ENCODE data around the gene EVC2. TPM values are rescaled to one million over a fixed set of nuclear protein-coding genes. Genes with fewer than 3 reads are reported as not detected.

Gene EVC2
- total and polyA plus RNA-seq, 2 of the 13 experiments (the other 11 are each of a cell fraction or from before 2014, with no cell fraction given) = not detected

GRCh38 chr4:5711479-5712184 is 3.3 kb upstream of the EVC2 start (continued):
- TF ChIP-seq ZFP91 (CRISPR knock-in tag; IDR thresholded peaks at IDR 0.05; ENCODE audit: borderline replicate concordance) (0 out of 2 replicates have a peak, but pooled peaks have one; percentile 11), ZNF558 (CRISPR knock-in tag; IDR thresholded peaks at IDR 0.05; ENCODE audit: borderline replicate concordance) (no peak), ZNF777 (CRISPR knock-in tag; IDR thresholded peaks at IDR 0.05) (peak; percentile 43; the same call in 1 of the 2 replicates), ZNF331 (CRISPR knock-in tag; IDR thresholded peaks at IDR 0.05) (no peak), ZFP41 (CRISPR knock-in tag; IDR thresholded peaks at IDR 0.05; ENCODE audit: borderline replicate concordance) (no peak), ZNF343 (CRISPR knock-in tag; IDR thresholded peaks at IDR 0.05) (0 out of 2 replicates have a peak, but pooled peaks have one; percentile 52), THAP7 (CRISPR knock-in tag; IDR thresholded peaks at IDR 0.05) (0 out of 2 replicates have a peak, but pooled peaks have one; percentile 34), EHMT2 (IDR thresholded peaks at IDR 0.05; ENCODE audit: borderline replicate concordance, low read depth, low read length) (no peak), HNF4A (CRISPR knock-in tag; IDR thresholded peaks at IDR 0.05) (no peak), ZFX (CRISPR knock-in tag; IDR thresholded peaks at IDR 0.05; ENCODE audit: low read depth) (peak; percentile 53), ZKSCAN8 (CRISPR knock-in tag; IDR thresholded peaks at IDR 0.05; ENCODE audit: borderline replicate concordance) (no peak), NCOA5 (CRISPR knock-in tag; IDR thresholded peaks at IDR 0.05) (no peak), IRF9 (CRISPR knock-in tag; IDR thresholded peaks at IDR 0.05; ENCODE audit: borderline replicate concordance) (no peak), NFE2L1 (CRISPR knock-in tag; IDR thresholded peaks at IDR 0.05; ENCODE audit: borderline replicate concordance) (no peak), PRDM15 (CRISPR knock-in tag; IDR thresholded peaks at IDR 0.05) (no peak), GLMP (CRISPR knock-in tag; IDR thresholded peaks at IDR 0.05; ENCODE audit: borderline replicate concordance) (no peak), HOXA7 (CRISPR knock-in tag; IDR thresholded peaks at IDR 0.05) (no peak), ZFAT (CRISPR knock-in tag; conservative IDR thresholded peaks at IDR 0.05) (no peak), ZNF496 (CRISPR knock-in tag; IDR thresholded peaks at IDR 0.05; ENCODE audit: insufficient replicate concordance) (no peak), NR1H2 (CRISPR knock-in tag; IDR thresholded peaks at IDR 0.05; ENCODE audit: borderline replicate concordance, low read depth) (no peak), SIN3B (IDR thresholded peaks at IDR 0.05; ENCODE audit: low read length) (no peak)
